Brain microvascular endothelial cell (primary cell): Measurements from ENCODE around the gene OTOS.

Experiments used
- DNase-seq: peaks from one replicate; pipeline ENCODE4 v3.0.0-alpha.2; 2020
- H3K27ac ChIP-seq: fragments of 250-450 bp; sonication (Bioruptor Pico); 2 replicates; pipeline ENCODE4 v1.5.1; 2020; ENCODE audit warnings: mild to moderate bottlenecking, moderate library complexity
- H3K27me3 ChIP-seq: fragments of 250-450 bp; sonication (Bioruptor Pico); replicated peaks from 2 replicates; pipeline ENCODE4 v1.5.1; 2020; ENCODE audit warnings: mild to moderate bottlenecking
- H3K36me3 ChIP-seq: fragments of 250-450 bp; sonication (Bioruptor Pico); replicated peaks from 2 replicates; pipeline ENCODE4 v1.5.1; 2020; ENCODE audit warnings: mild to moderate bottlenecking
- H3K4me3 ChIP-seq: 2 replicates; pipeline ENCODE4 v1.5.1; 2011; ENCODE audit warnings: low read depth, mild to moderate bottlenecking, control low read depth, low read length, moderate library complexity
- in situ Hi-C: cut with HindIII; loops from 2 replicates; pipeline ENCODE4 v1.10.0; 2017; ENCODE audit warnings: low sequenced_read_pairs, low pct_ligation_motif_present
- TF ChIP-seq, protein P1 (sequence below): IDR thresholded peaks from 2 replicates; pipeline ENCODE4 v1.5.1; 2011; ENCODE audit warnings: low read depth, mild to moderate bottlenecking, moderate library complexity, low read length, control low read depth, inconsistent platforms; ENCODE audit errors: missing control alignments

Gene OTOS

GRCh38 chr2:240169486-240170353 is 29.3 kb upstream of the OTOS start:
- DNase-seq = no peak
- Histone ChIP-seq H3K27me3 (no peaks in the 10 kb centered on the region), H3K36me3 (no peaks in the 10 kb centered on the region), H3K27ac (no peak overlapping the region), H3K4me3 (no peak overlapping the region)
- in situ Hi-C loops = no loop called here
- TF ChIP-seq, protein P1, sequence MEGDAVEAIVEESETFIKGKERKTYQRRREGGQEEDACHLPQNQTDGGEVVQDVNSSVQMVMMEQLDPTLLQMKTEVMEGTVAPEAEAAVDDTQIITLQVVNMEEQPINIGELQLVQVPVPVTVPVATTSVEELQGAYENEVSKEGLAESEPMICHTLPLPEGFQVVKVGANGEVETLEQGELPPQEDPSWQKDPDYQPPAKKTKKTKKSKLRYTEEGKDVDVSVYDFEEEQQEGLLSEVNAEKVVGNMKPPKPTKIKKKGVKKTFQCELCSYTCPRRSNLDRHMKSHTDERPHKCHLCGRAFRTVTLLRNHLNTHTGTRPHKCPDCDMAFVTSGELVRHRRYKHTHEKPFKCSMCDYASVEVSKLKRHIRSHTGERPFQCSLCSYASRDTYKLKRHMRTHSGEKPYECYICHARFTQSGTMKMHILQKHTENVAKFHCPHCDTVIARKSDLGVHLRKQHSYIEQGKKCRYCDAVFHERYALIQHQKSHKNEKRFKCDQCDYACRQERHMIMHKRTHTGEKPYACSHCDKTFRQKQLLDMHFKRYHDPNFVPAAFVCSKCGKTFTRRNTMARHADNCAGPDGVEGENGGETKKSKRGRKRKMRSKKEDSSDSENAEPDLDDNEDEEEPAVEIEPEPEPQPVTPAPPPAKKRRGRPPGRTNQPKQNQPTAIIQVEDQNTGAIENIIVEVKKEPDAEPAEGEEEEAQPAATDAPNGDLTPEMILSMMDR = no peak

GRCh38 chr2:240168546-240169361 is 28.3 kb upstream of the OTOS start:
- no peak overlapping the region for H3K27ac ChIP-seq
- H3K4me3 ChIP-seq = no peak overlapping the region
- H3K36me3 ChIP-seq = no peaks in the 10 kb centered on the region
- no peak for DNase-seq
- TF ChIP-seq, protein P1 = no peak
- no peaks in the 10 kb centered on the region for H3K27me3 ChIP-seq
- in situ Hi-C loops = no loop called here

DNA sequence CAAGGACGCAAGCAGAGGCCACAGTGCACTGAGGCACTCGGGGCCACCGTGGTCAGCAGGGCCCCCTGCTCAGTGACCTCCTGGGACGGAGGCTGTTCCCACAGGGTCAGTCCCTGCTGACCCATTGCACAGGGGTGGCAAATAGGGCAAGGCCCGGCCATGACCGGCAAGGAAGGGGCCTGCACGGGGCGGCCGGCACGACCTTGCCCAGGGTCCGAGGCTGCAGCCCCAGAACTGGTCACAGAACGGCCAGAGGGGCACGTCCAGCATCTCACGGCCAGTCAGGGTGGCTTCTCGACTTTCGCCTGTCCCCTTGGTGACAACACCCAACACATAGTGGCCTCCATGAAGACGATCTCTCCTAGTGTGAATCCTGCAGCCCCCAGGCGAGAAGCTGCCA is 27.6 kb upstream of the OTOS start:
- H3K27ac ChIP-seq = no peak overlapping the region
- DNase-seq = no peak
- H3K4me3 ChIP-seq = no peak overlapping the region
- in situ Hi-C loops = no loop called here
- no peaks in the 10 kb centered on the region for H3K27me3 ChIP-seq
- H3K36me3 ChIP-seq = no peaks in the 10 kb centered on the region
- TF ChIP-seq, protein P1 = no peak

GRCh38 chr2:240167588-240167880 is 27.1 kb upstream of the OTOS start:
- no peak for DNase-seq
- TF ChIP-seq, protein P1 = no peak
- Histone ChIP-seq H3K4me3 (no peak overlapping the region), H3K27me3 (no peaks in the 10 kb centered on the region), H3K27ac (no peak overlapping the region), H3K36me3 (no peaks in the 10 kb centered on the region)
- in situ Hi-C loops = no loop called here

GRCh38 chr2:240166761-240167587 is 26.5 kb upstream of the OTOS start:
- H3K4me3 ChIP-seq = no peak overlapping the region
- H3K27me3 ChIP-seq = no peaks in the 10 kb centered on the region
- H3K27ac ChIP-seq = no peak overlapping the region
- no peak for DNase-seq
- in situ Hi-C loops = no loop called here
- TF ChIP-seq, protein P1 = no peak
- H3K36me3 ChIP-seq = no peaks in the 10 kb centered on the region
